GM21825 (cell line): ENCODE data around the gene B3GNT7.

Experiments used
- ATAC-seq: cut with Tn5 transposase; IDR thresholded peaks from one replicate; pipeline ENCODE4 v1.9.1; 2021; ENCODE audit warnings: mild to moderate bottlenecking, moderate library complexity; ENCODE audit not compliant: unreplicated experiment

The B3GNT7 gene

DNA sequence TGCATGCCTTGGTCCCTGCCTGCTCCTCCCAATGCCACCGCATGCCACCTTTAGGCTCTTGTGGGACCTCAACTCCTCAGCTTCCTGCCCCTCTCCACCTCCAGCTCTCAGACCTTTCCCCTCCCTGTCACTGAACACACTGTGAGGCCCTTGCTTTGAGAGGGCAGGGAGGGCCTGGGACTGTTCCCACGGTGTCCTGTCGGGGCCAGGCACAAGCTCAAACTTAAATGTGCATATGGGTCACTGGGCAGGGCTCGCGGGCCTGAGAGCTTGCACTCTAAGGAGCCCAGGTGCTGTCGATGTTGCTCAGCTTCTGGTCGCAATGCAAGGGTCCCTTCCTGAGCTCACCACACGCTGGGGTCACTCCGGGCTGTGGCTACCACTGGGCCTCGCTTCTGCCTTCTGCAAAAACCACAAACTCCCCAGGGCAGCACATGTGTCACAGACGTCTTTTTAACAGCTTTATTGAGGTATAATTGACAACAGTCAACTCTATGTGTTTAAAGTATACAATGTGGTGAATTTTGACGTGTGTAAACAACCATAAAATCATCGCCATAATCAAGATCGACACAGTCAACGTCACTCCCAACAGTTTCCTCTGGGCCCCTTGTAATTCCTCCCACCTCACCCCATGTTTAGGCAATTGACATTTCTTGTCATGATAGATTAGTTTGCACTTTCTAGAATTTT, 11.9 kb upstream of the B3GNT7 start:
- no peak for ATAC-seq

- ATAC-seq: no peak
These were observed 11.4 kb upstream of the B3GNT7 start for GRCh38 chr2:231384109-231384435.

DNA sequence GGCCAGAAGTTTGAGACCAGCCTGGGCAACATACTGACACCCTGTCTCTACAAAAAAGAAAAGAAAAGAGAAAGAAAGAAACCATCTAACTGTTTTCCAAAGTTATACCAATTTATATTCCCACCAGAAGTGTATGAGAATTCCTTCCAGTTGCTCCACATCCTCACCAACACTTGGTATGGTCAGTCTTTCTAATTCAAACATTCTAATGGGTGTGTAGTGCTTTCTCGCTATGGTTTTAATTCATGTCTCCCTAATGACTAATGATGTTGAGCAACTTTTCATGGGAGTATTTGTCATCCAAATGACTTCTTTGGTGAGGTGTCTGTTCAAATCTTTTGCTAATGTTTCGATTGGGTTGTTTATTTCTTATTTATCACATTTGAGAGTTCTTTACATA, 10.5 kb upstream of the B3GNT7 start:
- ATAC-seq: no peak

GRCh38 chr2:231385429-231385828, 10.1 kb upstream of the B3GNT7 start:
- no peak for ATAC-seq

DNA sequence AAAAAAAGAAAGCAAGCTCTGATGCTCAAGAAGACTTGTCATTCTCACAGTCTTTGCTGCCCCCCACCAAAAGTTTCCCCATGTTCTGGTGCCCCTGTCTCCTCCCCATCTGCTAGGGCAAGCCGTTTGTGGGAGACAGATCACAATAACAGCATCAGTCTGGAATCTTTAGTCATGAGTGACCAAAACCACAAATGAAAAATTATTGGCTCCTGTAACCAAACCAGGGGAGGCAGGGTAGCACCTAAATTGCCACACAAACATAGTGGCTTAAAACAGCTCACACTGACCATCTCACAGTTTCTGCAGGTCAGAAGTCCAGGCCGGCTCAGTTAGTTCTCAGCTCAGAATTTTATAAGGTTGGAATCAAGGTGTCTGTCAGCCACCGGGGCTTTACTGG, 9.1 kb upstream of the B3GNT7 start:
- no peak for ATAC-seq

DNA sequence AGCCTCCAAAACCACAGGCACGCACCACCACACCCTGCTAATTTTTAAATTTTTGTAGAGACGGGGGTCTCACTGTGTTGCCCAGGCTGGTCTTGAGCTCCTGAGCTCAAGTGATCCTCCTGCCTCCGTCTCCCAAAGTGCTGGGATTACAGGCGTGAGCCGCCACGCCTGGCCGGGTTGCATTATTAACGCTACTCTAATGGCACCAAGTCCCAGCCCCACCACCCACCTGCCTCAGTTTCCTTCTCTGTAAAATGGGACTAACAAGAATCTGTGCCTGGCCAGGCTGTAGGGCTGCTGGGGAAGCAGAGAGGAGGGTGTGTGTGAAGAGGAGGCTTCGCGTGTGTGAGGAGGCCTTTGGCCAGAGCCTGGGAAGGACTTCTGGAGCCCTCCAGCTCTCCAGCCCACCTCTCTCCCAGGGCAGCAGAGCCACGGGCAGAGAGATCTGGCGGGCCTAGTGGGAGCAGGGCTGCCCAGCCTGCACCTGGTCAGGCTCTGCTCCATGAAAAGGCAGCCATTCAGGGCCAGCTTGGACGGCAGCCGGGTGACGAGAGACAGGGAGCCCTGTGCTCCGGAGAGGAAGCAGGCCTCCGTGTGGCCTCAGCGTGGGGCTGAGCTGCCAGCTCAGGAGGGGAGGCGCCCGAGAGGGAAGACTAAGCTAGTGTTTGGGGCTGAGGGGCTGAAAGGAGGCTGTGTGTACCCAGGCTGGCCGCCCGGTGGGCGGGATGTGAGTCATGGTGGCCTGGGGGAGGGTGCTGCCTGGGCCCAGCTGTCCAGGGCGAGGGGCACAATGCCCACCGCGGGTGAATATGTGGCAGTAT, 7.4 kb upstream of the B3GNT7 start:
- ATAC-seq: no peak

GRCh38 chr2:231388725-231389346, 6.7 kb upstream of the B3GNT7 start:
- ATAC-seq: no peak

DNA sequence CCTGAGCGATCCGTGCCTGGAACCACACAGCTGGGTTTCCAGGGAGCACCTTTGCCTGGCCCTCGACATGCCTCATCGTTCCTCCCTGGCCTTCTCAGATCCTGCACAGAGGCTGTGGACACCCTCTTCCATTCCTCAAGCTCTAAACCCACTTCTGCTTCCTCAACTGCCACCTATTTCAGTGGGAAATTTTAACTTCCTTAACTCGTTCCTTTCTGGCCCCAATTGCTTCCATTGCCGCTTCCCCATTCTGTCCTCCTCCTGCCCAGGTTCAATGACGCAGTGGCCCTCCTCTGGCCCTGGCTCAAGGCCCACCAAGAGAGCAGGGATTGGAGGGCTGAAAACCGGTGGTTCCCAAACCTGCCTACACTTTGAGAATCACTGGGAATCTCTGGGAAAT, 4.8 kb upstream of the B3GNT7 start:
- no peak for ATAC-seq

DNA sequence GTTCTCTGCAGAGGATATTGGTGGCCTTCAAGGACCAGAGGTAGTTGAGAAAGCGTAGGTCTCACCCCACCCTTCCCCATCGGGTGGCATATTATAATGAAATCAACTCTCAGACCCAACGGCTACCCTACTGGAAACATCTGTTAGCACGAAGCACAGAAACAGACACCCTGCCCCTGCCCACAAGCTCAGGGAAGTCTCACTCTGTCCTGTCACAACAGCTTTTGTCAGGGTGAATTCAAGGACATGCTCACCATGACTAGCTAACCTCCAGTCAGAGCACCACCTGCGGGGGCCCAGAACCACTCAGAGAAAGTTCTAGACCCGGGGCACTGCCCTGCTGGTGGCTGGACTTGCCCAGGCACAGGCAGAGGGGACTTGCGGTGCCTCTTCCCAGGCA, 3.5 kb upstream of the B3GNT7 start:
- no peak for ATAC-seq

- no peak for ATAC-seq
These were observed 2.9 kb upstream of the B3GNT7 start for GRCh38 chr2:231392431-231393148.

- peak; percentile 33 for ATAC-seq
These were observed 2.1 kb upstream of the B3GNT7 start for GRCh38 chr2:231393149-231394131.

GRCh38 chr2:231394211-231395141, 1.0 kb upstream of the B3GNT7 start:
- peak; percentile 45 for ATAC-seq

GRCh38 chr2:231396058-231396821, 730 bp downstream of the B3GNT7 start:
- ATAC-seq: no peak

DNA sequence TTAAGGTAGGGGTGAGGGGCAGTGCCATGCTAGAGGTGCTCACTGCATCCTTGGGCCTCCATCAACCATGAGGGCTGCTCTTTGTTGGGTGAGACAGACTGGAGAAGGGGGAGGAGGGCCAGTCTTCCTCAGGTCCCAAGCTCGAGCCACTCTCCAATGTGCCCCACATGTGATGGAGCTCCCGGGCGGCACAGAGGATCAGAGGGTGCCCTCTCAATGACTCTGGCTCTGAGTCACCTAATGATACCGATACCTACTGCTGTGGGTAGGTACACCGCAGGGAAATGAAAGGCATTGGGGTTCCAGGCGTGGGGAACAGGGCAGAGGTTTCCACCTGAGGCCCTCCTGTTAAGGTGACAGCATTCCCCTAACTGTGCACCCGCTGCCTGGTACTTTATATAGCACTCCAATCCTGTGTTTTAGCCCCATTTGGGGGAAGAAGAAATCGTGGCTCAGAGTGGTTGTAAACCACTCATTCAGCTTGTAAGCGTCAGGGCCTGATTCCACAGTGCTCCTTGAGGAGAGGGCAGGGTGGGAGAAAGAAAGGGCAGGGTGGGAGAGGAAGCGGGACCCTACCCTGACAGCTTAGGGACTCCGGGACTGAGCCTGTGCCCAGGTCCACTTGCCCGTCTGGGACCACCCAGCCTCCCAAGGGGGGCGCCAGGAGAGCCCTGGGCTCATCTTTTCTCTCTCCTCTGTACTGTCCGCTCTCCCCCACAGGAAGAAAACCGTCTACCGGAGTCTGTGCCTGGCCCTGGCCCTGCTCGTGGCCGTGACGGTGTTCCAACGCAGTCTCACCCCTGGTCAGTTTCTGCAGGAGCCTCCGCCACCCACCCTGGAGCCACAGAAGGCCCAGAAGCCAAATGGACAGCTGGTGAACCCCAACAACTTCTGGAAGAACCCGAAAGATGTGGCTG, 1.8 kb downstream of the B3GNT7 start:
- ATAC-seq: no peak

DNA sequence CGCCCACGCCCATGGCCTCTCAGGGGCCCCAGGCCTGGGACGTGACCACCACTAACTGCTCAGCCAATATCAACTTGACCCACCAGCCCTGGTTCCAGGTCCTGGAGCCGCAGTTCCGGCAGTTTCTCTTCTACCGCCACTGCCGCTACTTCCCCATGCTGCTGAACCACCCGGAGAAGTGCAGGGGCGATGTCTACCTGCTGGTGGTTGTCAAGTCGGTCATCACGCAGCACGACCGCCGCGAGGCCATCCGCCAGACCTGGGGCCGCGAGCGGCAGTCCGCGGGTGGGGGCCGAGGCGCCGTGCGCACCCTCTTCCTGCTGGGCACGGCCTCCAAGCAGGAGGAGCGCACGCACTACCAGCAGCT, 2.4 kb downstream of the B3GNT7 start:
- ATAC-seq: no peak

GRCh38 chr2:231398585-231398984, 3.1 kb downstream of the B3GNT7 start:
- ATAC-seq: no peak

- ATAC-seq: no peak
These were observed 3.7 kb downstream of the B3GNT7 start for GRCh38 chr2:231399046-231399852.
